Activated naive CD4-positive, alpha-beta T cell (primary cell): ENCODE results near the gene SNX1.
"Not testable (repeated sequence)": the region's sequence is repeated elsewhere in the genome, so short reads cannot be mapped to it uniquely, and the experiment has no call there.

Experiments used
- DNase-seq, 4 experiments: peaks; one replicate each; lab custom pipeline; 2025; lab: John Stamatoyannopoulos, UW

The SNX1 gene

GRCh38 chr15:64117759-64118487, 22.1 kb downstream of the SNX1 start:
- DNase-seq = no peak

GRCh38 chr15:64120322-64120721, 24.5 kb downstream of the SNX1 start:
- not testable (repeated sequence) for DNase-seq

GRCh38 chr15:64121614-64122013, 25.8 kb downstream of the SNX1 start:
- no peak for DNase-seq

- DNase-seq = no peak
Observed at GRCh38 chr15:64122444-64122843, 26.7 kb downstream of the SNX1 start.

- no peak for DNase-seq
Observed at GRCh38 chr15:64122936-64123351, 27.2 kb downstream of the SNX1 start.

- DNase-seq = no peak
Observed at GRCh38 chr15:64125978-64126377, 30.2 kb downstream of the SNX1 start.

- no peak for DNase-seq
Observed at GRCh38 chr15:64127521-64128270, 31.9 kb downstream of the SNX1 start.

- no peak for DNase-seq
Observed at GRCh38 chr15:64130159-64130558, 34.4 kb downstream of the SNX1 start.

GRCh38 chr15:64131547-64131946, 35.8 kb downstream of the SNX1 start:
- no peak for DNase-seq

GRCh38 chr15:64132217-64132616, 36.4 kb downstream of the SNX1 start:
- DNase-seq = no peak

- no peak for DNase-seq
Observed at GRCh38 chr15:64133623-64134344, 38.0 kb downstream of the SNX1 start.

- DNase-seq = no peak
Observed at GRCh38 chr15:64134345-64134829, 38.6 kb downstream of the SNX1 start.

- no peak for DNase-seq
Observed at GRCh38 chr15:64136347-64136746, 40.6 kb downstream of the SNX1 start.

GRCh38 chr15:64137226-64137833, 41.5 kb downstream of the SNX1 start:
- DNase-seq = no peak

- DNase-seq = no peak
Observed at GRCh38 chr15:64138331-64138941, 42.7 kb downstream of the SNX1 start.

GRCh38 chr15:64141798-64142512, 46.2 kb downstream of the SNX1 start:
- DNase-seq = no peak

- no peak for DNase-seq
Observed at GRCh38 chr15:64143276-64143675, 47.5 kb downstream of the SNX1 start.

GRCh38 chr15:64144192-64144564, 48.4 kb downstream of the SNX1 start:
- DNase-seq = no peak

- no peak for DNase-seq
Observed at GRCh38 chr15:64144565-64145281, 48.9 kb downstream of the SNX1 start.

- no peak for DNase-seq
Observed at GRCh38 chr15:64146041-64146440, 50.3 kb downstream of the SNX1 start.

GRCh38 chr15:64146520-64146884, 50.7 kb downstream of the SNX1 start:
- DNase-seq = no peak
